Endothelial cell (in vitro differentiated cells): ENCODE data around the gene TMEM174. TPM values are rescaled to one million over a fixed set of nuclear protein-coding genes. Genes with fewer than 3 reads are reported as not detected.
"Not testable (repeated sequence)": the region's sequence is repeated elsewhere in the genome, so short reads cannot be mapped to it uniquely, and the experiment has no call there.

Experiments
- DNase-seq: peaks from one replicate; pipeline ENCODE4 v3.0.0; 2021; ENCODE audit warnings: low spot score
- H3K27ac Mint-ChIP-seq: one replicate; pipeline ENCODE4 v1.8.0; 2021; ENCODE audit warnings: mixed read lengths, inconsistent platforms; ENCODE audit not compliant: unreplicated experiment
- H3K27me3 Mint-ChIP-seq: one replicate; pipeline ENCODE4 v1.8.0; 2021; ENCODE audit warnings: mild to moderate bottlenecking, moderate library complexity, mixed read lengths, inconsistent platforms; ENCODE audit not compliant: unreplicated experiment
- H3K36me3 Mint-ChIP-seq: one replicate; pipeline ENCODE4 v1.8.0; 2021; ENCODE audit warnings: mild to moderate bottlenecking, low read depth, mixed read lengths, inconsistent platforms; ENCODE audit not compliant: unreplicated experiment
- H3K4me1 Mint-ChIP-seq: one replicate; pipeline ENCODE4 v1.8.0; 2021; ENCODE audit warnings: mild to moderate bottlenecking, mixed read lengths, inconsistent platforms; ENCODE audit not compliant: unreplicated experiment
- H3K4me3 Mint-ChIP-seq: one replicate; pipeline ENCODE4 v1.8.0; 2021; ENCODE audit warnings: mild to moderate bottlenecking, mixed read lengths, inconsistent platforms; ENCODE audit not compliant: unreplicated experiment
- H3K9me3 Mint-ChIP-seq: one replicate; pipeline ENCODE4 v1.8.0; 2021; ENCODE audit warnings: mixed read lengths, inconsistent platforms; ENCODE audit not compliant: unreplicated experiment
- total RNA-seq: library from RNA; stranded (reverse); fragmentation: NEBNext Ultra II Directional; extraction: Animal tissue kit (Norgen Biotek cat#: 25700); gene quantifications from one replicate; pipeline ENCODE4 v1.2.1, GENCODE V29; 2021; ENCODE audit not compliant: unreplicated experiment
- TF ChIP-seq, protein P1 (sequence below): fragments of 200-600 bp; sonication (generic); IDR thresholded peaks from one replicate; pipeline ENCODE4 v1.5.0; 2021; ENCODE audit warnings: antibody characterized with exemption; ENCODE audit not compliant: unreplicated experiment

The TMEM174 gene
- total RNA-seq, 1 donor from 2014 or later = not detected

DNA sequence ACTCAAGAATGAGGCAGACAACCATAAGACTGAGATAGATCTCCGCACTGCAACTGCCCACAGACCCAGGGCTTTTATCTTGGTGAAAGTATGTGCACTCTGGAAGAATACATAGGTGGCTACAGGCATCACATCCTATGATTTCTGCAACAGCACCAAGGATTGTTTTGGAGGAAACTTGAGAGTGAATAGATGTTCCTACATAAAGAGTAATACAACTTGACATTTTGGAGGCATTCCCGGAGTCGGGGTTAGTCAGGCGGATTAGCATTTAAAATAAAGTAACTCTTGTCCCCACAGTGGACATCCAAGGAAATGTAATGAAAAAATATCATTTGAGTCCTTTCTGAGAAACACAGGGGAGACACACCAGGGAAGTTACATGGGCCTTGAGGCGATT, 26.7 kb downstream of the TMEM174 start:
- Mint-ChIP-seq H3K4me3 (no peak overlapping the region), H3K4me1 (peaks cover 4% of the 10 kb centered on the region), H3K27me3 (peaks cover 3% of the 10 kb centered on the region), H3K27ac (no peak overlapping the region), H3K36me3 (peaks cover 5% of the 10 kb centered on the region), H3K9me3 (no peaks in the 10 kb centered on the region)
- no peak for DNase-seq
- TF ChIP-seq, protein P1, sequence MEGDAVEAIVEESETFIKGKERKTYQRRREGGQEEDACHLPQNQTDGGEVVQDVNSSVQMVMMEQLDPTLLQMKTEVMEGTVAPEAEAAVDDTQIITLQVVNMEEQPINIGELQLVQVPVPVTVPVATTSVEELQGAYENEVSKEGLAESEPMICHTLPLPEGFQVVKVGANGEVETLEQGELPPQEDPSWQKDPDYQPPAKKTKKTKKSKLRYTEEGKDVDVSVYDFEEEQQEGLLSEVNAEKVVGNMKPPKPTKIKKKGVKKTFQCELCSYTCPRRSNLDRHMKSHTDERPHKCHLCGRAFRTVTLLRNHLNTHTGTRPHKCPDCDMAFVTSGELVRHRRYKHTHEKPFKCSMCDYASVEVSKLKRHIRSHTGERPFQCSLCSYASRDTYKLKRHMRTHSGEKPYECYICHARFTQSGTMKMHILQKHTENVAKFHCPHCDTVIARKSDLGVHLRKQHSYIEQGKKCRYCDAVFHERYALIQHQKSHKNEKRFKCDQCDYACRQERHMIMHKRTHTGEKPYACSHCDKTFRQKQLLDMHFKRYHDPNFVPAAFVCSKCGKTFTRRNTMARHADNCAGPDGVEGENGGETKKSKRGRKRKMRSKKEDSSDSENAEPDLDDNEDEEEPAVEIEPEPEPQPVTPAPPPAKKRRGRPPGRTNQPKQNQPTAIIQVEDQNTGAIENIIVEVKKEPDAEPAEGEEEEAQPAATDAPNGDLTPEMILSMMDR = no peak

DNA sequence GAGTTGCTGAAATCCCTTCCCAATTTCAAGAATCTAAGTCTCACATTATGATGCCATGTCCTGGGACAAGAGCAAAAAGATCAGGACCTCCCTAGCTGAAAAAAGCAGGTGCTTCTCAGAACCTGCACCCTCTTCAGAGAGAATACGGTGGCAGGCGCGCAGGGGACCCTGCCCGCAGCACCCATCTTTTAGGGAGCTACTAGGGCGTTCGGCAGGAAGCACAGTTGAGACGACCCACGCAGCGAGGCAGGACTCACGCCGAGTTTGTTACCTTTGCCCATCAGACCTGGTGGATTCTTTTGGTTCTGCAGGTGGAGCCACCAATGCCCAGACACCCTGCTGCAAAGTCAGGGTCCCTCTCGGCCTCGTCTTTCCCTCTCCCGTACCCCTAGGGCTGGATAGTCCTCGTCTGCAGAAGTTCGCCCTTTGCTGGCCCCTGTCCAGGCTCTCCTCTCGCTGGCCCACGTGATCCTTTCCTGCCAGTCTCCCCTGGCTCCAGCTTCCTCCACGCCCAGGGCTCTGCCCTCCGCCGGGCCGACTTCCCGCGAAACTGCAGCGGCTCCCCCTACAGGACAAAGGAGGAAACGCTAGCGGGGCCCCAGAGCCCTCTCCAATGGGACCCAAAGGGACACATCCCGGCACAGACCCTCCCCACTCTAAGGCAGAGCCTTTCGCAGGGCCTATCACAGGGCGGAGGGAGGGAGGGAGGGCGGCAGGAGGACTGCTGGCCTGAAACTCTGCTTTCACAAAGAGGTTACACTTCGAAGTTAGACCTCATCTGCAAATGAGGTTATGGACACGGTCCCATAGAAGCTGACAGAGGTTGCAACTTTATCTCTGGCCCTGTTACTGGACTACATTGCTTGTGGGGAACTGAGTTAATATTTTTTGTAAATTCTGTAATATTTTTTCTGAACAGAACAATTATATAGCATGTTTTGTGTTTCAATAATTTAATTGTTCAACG, 28.8 kb downstream of the TMEM174 start:
- Mint-ChIP-seq H3K27me3 (peaks cover 3% of the 10 kb centered on the region), H3K4me3 (no peak overlapping the region)

DNA sequence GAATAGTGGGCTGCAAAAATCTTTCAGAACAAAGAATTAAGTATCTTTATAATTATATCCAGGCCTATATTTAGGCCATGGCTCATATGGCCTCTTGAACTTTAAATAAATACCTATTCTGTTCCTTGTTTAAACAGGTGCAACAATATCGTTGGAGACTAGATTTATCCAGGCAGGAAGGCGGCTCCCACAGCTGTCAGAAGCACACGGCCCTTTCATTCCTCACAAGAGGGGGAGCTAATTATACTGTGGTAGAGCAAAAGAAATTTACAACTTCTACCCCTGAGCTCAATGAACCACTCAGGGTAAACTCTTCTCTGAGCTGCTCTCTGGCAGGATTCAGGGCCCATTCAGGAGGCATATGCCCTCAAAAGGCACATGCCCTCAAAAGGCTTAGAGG, 31.3 kb downstream of the TMEM174 start:
- Mint-ChIP-seq H3K27ac (no peak overlapping the region), H3K9me3 (no peaks in the 10 kb centered on the region), H3K4me1 (no peaks in the 10 kb centered on the region), H3K4me3 (no peak overlapping the region), H3K36me3 (peaks cover 4% of the 10 kb centered on the region), H3K27me3 (no peaks in the 10 kb centered on the region)
- TF ChIP-seq, protein P1 = no peak
- no peak for DNase-seq

More for the DNA sequence above, 28.8 kb downstream of the TMEM174 start:
- peak; percentile 92 for DNase-seq
- no peak overlapping the region for H3K27ac Mint-ChIP-seq
- peaks cover 9% of the 10 kb centered on the region for H3K36me3 Mint-ChIP-seq
- TF ChIP-seq, protein P1 = peak; percentile 82
- H3K9me3 Mint-ChIP-seq = no peaks in the 10 kb centered on the region
- no peaks in the 10 kb centered on the region for H3K4me1 Mint-ChIP-seq

DNA sequence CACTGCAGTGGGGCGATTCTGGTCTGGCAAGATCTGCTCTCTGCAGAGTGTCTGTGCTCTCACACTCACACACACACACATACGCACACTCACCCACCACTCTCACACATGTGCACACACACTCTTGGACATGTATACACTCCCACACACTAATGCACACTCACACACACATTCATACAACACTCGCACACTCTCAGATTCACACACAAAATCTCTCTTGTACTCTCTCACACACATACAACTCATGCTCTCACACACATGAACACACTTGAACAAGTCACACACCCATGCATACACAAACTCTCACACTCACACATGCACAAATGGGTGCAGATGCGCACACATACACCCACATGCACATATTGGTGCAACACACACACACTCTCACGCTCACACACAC, 31.7 kb downstream of the TMEM174 start:
- TF ChIP-seq, protein P1 = no peak
- no peak for DNase-seq
- H3K27ac Mint-ChIP-seq = no peak overlapping the region
- peaks cover 4% of the 10 kb centered on the region for H3K36me3 Mint-ChIP-seq
- no peaks in the 10 kb centered on the region for H3K27me3 Mint-ChIP-seq
- H3K9me3 Mint-ChIP-seq = no peaks in the 10 kb centered on the region
- no peak overlapping the region for H3K4me3 Mint-ChIP-seq
- H3K4me1 Mint-ChIP-seq = no peaks in the 10 kb centered on the region

DNA sequence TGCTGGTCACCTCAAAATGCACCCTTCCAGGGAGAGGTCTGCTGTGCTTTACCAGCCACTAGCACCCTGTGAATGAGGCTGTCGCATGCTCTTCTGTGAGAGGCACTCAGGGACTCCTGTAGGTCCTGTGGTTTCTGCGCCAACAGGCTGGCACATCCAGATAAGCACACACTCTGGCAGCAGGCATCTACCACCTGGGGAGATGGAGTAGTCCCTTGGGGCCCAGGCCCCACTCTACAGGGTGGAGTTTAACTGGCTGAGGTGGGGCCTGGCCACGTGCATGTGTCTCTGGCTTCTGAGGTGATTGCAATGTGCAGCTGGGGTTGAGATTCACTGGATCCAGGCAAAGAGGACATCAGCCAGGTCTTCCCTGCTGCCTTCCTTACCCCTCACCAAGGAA, 32.3 kb downstream of the TMEM174 start:
- TF ChIP-seq, protein P1 = no peak
- H3K36me3 Mint-ChIP-seq = peaks cover 4% of the 10 kb centered on the region
- H3K27me3 Mint-ChIP-seq = no peaks in the 10 kb centered on the region
- H3K9me3 Mint-ChIP-seq = no peaks in the 10 kb centered on the region
- no peak overlapping the region for H3K27ac Mint-ChIP-seq
- no peak overlapping the region for H3K4me3 Mint-ChIP-seq
- no peaks in the 10 kb centered on the region for H3K4me1 Mint-ChIP-seq
- no peak for DNase-seq

DNA sequence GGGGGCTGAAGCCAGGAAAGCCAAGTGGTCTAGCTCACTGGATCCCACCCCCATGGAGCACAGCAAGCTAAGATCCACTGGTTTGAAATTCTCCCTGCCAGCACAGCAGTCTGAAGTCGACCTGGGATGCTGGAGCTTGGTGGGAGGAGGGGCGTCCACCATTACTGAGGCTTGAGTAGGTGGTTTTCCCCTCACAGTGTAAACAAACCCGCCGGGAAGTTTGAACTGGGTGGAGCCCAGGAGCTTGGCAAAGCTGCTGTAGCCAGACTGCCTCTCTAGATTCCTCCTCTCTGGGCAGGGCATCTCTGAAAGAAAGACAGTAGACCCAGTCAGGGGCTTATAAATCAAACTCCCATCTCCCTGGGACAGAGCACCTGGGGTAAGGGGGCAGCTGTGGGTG, 34.2 kb downstream of the TMEM174 start:
- not testable (repeated sequence) for H3K36me3 Mint-ChIP-seq, DNase-seq, H3K27ac Mint-ChIP-seq, H3K4me1 Mint-ChIP-seq, H3K9me3 Mint-ChIP-seq, H3K27me3 Mint-ChIP-seq, H3K4me3 Mint-ChIP-seq

DNA sequence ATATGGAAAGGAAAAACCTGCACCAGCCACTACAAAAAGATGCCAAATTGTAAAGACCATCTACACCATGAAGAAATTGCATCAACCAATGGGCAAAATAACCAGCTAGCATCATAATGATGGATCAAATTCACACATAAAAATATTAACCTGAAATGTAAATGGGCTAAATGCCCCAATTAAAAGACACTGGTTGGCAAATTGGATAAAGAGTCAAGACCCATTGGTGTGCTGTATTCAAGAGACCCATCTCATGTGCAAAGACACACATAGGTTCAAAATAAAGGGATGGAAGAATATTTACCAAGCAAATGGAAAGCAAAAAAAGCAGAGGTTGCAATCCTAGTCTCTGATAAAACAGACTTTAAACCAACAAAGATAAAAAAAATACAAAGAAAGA, 36.1 kb downstream of the TMEM174 start:
- not testable (repeated sequence) for H3K27me3 Mint-ChIP-seq, H3K4me1 Mint-ChIP-seq, H3K27ac Mint-ChIP-seq, DNase-seq, H3K9me3 Mint-ChIP-seq, H3K4me3 Mint-ChIP-seq, H3K36me3 Mint-ChIP-seq
